Right lobe of liver (tissue), 4 donors: ENCODE measurements around the gene SF3A2.

Experiments
- CTCF ChIP-seq, 4 donors: fragments of 200-600 bp in 3 of 4; fragments of 450-650 bp in 1 of 4; IDR thresholded peaks; one replicate each; pipeline versions ENCODE4 v1.5.1 to v1.8.0; 2016 to 2022; ENCODE audit warnings: antibody characterized with exemption in 4 of 4, mild to moderate bottlenecking in 2 of 4
- POLR2A ChIP-seq: fragments of 450-650 bp; IDR thresholded peaks from one replicate; pipeline ENCODE4 v1.6.1; 2017; ENCODE audit warnings: antibody characterized with exemption, mild to moderate bottlenecking
- donor health status: DM: no; HTN: no; CAD: no.
- donor health status: DM: no; HTN: no; CAD: no.
- donor health status: DM: no; HTN: yes; CAD: no.

DNA sequence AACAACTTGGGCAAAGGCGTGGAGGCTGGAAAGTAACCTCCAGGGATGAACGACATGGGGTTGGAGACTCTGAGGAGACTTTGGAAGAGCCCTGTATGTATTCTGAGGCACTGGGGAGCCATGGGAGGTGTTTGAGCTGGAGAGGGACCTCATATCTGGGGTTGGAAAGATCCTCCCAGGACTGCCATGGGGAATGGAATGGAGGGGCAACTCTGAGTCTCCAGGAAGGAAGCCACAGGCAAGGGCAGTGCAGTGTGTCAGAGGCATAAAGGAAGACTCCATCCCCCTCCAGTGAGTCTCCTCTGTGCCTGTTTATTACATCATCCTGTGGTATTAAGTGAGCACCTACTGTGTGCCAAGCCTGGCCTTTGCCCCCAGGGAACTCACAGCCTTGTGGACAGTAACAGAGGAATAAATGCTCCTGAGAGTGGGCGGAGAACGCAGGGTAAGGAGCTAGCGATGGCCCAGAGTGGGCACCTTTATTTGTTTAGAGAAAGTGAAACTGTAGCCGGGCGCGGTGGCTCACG is 37.6 kb downstream of the SF3A2 start:
- TF ChIP-seq CTCF (IDR thresholded peaks at IDR 0.05) (no peak), POLR2A (no peak)
